ENCODE results near the gene TBC1D21. TPM values are rescaled to one million over a fixed set of nuclear protein-coding genes. Genes with fewer than 3 reads are reported as not detected.

Gene TBC1D21
- total RNA-seq, 2 experiments from 2014 or later = not detected

GRCh38 chr15:73856458-73857192, 16.7 kb upstream of the TBC1D21 start:
- Histone ChIP-seq H3K4me1 (ENCODE audit: insufficient read depth, low read length) (no peaks in the 10 kb centered on the region), H3K27me3 (ENCODE audit: control insufficient read depth in 1 of 2, insufficient read depth in 2 of 2, low read length in 2 of 2) (peaks cover 17 to 23% of the 10 kb centered on the region in 2 experiments), H3K36me3 (ENCODE audit: insufficient read depth, low read length) (no peaks in the 10 kb centered on the region), H3K9me3 (ENCODE audit: control insufficient read depth in 1 of 2, insufficient read depth in 1 of 2, low read length in 2 of 2) (no peaks in the 10 kb centered on the region), H3K4me3 (ENCODE audit: low read length) (no peak overlapping the region), H3K27ac (ENCODE audit: low read depth in 1 of 2, low read length in 2 of 2) (no peak overlapping the region)
- H3K9me3 Mint-ChIP-seq = peaks cover 2% of the 10 kb centered on the region
- no peak for TF ChIP-seq CTCF (IDR thresholded peaks at IDR 0.05)
- ATAC-seq (ENCODE audit: poor library complexity) (no peak), DNase-seq (no peak)
- H3K4me3 Mint-ChIP-seq = no peak overlapping the region
- POLR2A ChIA-PET = no interaction called here
- no peak overlapping the region for H3K27ac Mint-ChIP-seq
- intact Hi-C loops (cut with DNase I, micrococcal nuclease) = no loop called here
- H3K36me3 Mint-ChIP-seq (ENCODE audit: low read depth) = no peaks in the 10 kb centered on the region
- H3K27me3 Mint-ChIP-seq = peaks cover 61% of the 10 kb centered on the region
- no peaks in the 10 kb centered on the region for H3K4me1 Mint-ChIP-seq (ENCODE audit: low read depth)
- CTCF ChIA-PET = no interaction called here

- no peak overlapping the region for H3K4me3 ChIP-seq (ENCODE audit: low read length)
- ATAC-seq (ENCODE audit: poor library complexity) (no peak), DNase-seq (no peak)
- no peaks in the 10 kb centered on the region for H3K9me3 ChIP-seq (ENCODE audit: control insufficient read depth in 1 of 2, insufficient read depth in 1 of 2, low read length in 2 of 2)
- ChIA-PET POLR2A (no interaction called here), CTCF (no interaction called here)
- H3K4me1 ChIP-seq (ENCODE audit: insufficient read depth, low read length) = no peaks in the 10 kb centered on the region
- no peaks in the 10 kb centered on the region for H3K36me3 ChIP-seq (ENCODE audit: insufficient read depth, low read length)
- no peak overlapping the region for H3K27ac ChIP-seq (ENCODE audit: low read depth in 1 of 2, low read length in 2 of 2)
- Mint-ChIP-seq H3K36me3 (ENCODE audit: low read depth) (no peaks in the 10 kb centered on the region), H3K4me1 (ENCODE audit: low read depth) (no peaks in the 10 kb centered on the region), H3K27ac (no peak overlapping the region), H3K4me3 (no peak overlapping the region), H3K9me3 (peaks cover 2% of the 10 kb centered on the region), H3K27me3 (peaks cover 59% of the 10 kb centered on the region)
- TF ChIP-seq CTCF (IDR thresholded peaks at IDR 0.05) = no peak
- intact Hi-C loops (cut with DNase I, micrococcal nuclease) = no loop called here
- peaks cover 16 to 22% of the 10 kb centered on the region in 2 experiments for H3K27me3 ChIP-seq (ENCODE audit: control insufficient read depth in 1 of 2, insufficient read depth in 2 of 2, low read length in 2 of 2)
Measured at GRCh38 chr15:73857193-73857920, 16.0 kb upstream of the TBC1D21 start.

GRCh38 chr15:73858062-73858461, 15.3 kb upstream of the TBC1D21 start:
- ATAC-seq (ENCODE audit: poor library complexity) = no peak
- Histone ChIP-seq H3K27ac (ENCODE audit: low read depth in 1 of 2, low read length in 2 of 2) (no peak overlapping the region), H3K4me1 (ENCODE audit: insufficient read depth, low read length) (no peaks in the 10 kb centered on the region), H3K4me3 (ENCODE audit: low read length) (no peak overlapping the region), H3K36me3 (ENCODE audit: insufficient read depth, low read length) (no peaks in the 10 kb centered on the region), H3K27me3 (ENCODE audit: control insufficient read depth in 1 of 2, insufficient read depth in 2 of 2, low read length in 2 of 2) (peaks cover 10 to 21% of the 10 kb centered on the region in 2 experiments), H3K9me3 (ENCODE audit: control insufficient read depth in 1 of 2, insufficient read depth in 1 of 2, low read length in 2 of 2) (no peaks in the 10 kb centered on the region)
- intact Hi-C loops (cut with DNase I, micrococcal nuclease) = no loop called here
- Mint-ChIP-seq H3K27me3 (peaks cover 52% of the 10 kb centered on the region), H3K9me3 (peaks cover 2% of the 10 kb centered on the region), H3K4me3 (no peak overlapping the region), H3K36me3 (ENCODE audit: low read depth) (no peaks in the 10 kb centered on the region), H3K27ac (no peak overlapping the region), H3K4me1 (ENCODE audit: low read depth) (no peaks in the 10 kb centered on the region)
- CTCF ChIA-PET = no interaction called here
- DNase-seq = no peak
- POLR2A ChIA-PET = no interaction called here
- TF ChIP-seq CTCF (IDR thresholded peaks at IDR 0.05) = no peak

Measured in CD4-positive, alpha-beta T cell (primary cell).